GM11168 (cell line): Measurements from ENCODE around the gene ARSB.

Experiments
- in situ Hi-C: fragments of 300-500 bp; cut with MboI; formaldehyde crosslinking; loops from one replicate; pipeline ENCODE4 v1.12.0; 2022; ENCODE audit warnings: low sequenced_read_pairs; ENCODE audit not compliant: unreplicated experiment

ARSB gene

DNA sequence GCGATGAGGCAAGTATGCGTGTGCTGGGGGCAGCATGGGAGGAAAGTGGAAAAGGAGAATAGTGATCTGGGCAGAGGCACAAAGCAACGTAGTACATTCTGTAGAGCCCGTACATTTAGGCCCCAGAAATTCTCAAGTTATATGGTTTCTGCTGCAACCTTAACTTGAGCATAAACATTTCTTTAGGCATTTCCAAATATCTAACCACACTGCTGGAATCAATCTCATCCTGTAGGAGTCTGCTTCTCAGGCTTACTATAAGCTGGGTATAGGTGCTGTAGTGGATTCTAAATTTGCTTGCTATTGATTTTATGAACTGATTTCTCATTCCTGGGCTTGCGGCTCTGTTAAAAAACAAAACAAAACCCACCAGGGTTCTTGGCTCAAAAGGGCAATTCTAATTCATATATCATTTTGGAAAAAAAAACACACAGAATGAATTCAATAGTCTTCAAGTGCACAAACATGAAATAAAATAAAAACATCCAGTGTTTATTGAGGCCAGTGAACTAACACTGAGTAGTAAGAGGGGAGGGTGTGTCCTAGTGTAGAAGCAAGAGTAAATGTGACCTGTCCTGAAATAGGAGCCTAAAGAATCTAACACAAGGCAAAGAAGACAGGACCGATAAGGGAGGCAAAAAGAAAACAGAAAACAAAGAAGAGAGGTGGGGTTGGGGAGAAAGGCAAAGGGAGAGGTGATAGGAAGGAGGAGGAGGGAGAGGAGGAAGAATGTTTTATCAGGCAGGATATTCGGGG lies 191.0 kb downstream of the ARSB start:
- in situ Hi-C loops = no loop called here

DNA sequence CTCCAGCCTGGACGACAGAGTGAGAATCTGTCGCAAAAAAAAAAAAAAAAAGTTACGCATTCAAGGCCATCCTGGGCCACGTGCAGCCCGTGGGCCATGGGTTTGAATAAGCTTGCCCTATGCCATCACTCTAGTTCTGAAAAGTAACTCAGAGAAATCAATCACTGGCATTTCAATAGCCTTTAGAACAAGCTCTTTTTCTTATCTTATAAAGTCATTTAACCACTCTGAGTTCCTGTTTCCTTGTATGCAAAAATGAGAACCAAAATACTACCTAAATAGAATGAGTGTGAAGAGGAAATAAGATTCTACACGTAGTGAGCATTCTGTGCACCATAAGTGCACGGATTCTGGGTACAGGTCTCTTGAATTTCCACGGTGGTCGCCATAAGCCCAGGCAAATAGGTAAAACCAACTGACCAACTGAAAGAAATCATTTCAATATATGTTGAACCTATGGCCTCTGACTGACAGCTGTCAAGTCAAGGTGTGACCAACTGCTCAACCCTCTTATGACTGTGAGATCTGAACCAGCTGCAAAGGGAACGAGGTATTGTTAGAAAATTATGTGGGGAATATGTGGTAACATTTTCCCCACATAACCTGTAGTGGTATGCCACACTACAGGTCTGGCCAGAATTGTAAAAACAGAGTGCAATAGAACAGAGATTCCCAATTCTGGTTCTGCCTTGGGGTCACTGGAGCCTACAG lies 192.6 kb downstream of the ARSB start:
- in situ Hi-C loops = no loop called here

DNA sequence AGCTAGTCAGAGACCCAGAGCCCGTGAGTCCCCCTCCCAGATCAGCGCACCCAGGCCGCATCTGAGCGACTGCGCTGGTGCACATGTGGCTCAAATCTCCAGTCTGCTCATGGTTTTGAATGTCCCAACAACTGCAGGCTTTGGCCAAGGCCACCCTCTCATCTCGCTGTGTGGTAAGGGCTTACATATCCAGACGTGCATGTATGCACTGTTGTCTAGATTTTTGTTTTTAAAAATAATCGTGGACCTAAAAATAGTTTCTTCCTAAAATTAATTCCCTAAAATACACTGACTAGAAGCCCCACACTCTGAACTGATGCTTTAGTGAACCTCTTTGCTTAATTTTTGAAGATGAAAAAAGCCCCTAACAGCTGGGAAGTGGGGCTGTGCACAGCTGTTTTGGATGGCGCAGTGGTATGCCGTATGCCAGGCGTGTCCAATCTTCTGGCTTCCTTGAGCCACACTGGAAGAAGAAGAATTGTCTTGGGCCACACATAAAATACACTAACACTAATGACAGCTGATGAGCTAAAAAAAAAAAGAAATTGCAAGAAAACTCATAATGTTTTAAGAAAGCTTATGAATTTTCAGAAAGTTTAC lies 193.5 kb downstream of the ARSB start:
- in situ Hi-C loops = no loop called here

DNA sequence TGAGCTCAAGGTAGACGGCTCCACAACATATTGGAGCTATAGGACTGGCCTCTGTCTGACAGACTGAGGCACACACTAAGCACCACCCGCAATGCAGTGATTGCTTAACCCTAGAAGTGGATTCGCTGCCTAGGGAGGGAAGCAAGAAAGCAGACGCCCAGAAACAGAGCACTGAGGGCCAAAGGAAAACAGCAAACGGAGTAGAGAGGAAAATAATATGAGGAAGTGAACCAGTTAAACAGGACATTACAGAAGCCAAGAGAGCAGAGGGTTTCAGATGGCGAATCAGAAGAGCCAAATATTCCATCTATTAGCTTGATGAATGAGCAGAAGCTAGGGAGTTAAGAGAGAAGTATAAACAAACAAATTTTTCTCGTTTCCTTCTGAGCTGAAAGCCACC lies 197.3 kb downstream of the ARSB start:
- in situ Hi-C loops = no loop called here

DNA sequence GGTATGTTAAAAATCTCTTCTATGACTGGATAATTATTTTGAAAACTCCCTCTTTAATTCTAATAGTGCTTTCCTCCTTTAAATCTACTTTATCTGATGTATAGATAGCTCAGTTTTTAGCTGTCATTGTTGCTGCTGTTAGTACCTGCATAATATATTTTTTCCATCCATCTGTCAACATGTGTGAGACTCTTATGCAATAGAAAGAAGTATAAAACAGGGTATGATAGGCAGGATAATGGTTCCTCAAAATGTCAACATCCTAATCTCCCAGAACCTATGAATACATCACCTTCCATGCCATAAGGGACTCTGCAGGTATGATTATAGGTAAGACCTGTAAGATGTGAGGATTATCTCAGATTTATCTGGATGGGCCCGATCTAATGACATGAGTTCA lies 199.7 kb downstream of the ARSB start:
- in situ Hi-C loops = no loop called here

DNA sequence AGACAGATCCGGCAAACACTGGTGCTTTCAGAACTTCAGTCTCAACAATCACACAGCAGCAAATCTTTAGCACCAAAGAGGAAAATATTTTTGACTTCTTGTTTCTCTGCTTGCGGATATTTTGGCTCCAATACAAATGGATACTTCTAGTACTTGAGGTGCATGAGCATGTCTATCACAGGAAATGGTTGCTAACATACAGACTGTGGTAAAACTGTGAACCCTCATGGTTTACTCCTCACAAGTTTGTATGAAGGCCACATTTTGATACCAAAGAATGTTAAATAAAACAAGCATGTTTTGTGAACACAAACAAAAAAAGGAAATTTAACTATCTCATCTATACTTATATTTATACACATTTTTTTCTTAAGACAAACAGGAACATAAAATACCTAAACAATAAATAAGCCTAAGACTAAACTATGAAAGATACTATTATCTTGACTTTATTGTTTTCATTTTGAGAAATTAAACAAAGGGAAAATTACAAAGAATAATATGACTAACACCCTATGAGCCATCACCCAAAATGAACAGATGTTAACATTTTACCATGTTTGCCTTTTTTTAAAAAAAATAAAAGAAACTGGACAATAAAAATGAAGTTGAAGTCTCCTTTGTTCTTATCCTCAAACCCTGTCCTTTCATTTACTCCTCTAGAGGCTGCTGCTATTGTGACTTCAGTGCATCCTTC lies 201.5 kb downstream of the ARSB start:
- in situ Hi-C loops = no loop called here

DNA sequence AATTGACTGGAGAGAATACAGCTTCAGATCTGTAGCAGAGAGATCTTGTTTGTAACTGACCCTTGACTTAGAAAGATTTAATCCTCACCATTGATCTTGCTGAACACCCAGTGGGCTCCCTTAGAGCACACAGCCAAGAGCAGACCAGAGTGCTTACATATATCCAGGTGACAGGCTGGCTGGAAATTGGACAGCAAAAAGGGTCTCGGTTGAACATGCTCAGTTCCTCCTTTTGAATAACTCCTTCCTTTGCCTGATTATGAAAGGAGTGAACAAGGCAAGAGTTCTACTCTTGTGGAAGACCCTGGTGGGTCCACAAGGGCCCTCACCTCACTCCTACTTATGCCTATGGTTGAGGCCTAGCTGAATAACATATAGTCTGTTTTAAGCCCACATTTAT lies 202.4 kb downstream of the ARSB start:
- in situ Hi-C loops = no loop called here

DNA sequence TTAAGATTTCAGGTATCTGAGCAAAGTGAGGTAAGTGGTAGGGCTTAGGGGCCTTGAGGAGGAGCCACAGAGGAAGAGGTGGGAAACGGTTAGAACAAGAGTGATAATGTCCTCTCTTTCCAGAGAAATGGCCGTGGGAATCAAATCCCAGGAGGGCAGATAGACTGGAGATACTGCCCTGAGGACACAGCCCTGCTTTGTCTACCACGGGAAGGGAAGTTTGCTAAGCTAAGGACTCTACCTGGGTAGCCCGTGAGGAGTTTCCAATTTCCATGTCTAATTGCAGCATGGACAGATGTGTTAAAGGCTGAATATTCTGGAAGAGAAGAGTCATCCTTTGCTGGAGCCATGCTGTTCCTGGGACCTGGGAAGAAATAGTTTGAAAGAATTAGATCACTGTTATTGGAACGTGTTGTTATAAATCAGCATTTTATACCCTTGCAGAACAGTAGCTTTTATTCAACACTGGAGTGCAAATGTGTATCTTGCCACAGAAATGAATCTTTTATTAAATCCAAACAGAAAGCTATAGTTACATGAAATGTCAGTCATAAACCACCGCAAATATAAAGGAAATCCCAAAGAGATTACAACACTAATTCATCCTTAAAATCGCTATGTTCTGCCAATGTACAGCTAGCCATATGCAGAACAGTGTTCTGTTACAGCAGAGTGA lies 203.4 kb downstream of the ARSB start:
- in situ Hi-C loops = no loop called here

DNA sequence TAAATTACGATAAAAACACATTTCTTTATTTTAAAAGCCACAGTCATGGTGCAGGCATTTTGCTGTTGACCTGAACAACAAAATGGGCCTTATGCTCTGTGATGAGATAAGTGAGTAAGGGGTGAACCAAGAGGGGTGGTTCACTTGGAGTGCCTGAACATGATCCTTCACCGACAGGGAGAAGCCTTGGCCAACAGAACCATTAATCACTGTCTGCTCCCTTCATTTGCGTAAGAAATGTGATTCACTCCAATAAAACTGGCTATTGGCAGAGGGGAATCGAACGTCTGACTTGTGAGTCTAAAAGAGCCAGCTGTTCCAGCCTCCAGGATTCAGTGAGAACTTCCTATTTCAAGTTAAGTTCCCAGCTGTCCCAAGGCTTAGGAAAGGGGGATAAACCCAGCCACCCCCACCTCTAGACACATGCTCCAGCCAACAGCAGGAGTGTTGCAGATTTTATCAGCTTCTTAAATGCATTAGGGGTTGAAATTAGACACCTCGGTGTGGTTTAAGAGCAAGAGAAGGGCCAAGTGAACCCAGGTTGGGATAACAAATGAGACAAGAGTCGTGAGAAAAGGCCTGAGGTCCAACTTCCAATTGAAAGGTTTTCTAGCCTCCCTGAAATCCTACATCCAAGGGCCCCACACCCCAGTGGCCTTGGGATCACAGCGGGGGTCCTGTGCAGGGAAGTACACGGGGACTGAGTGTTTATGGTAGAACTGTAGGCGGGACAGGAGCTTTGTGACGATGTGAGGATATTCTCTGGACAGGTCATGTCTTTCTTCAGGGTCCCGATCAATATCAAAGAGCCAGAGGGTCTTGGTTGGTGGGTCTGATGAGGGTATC lies 205.1 kb downstream of the ARSB start:
- in situ Hi-C loops = no loop called here

DNA sequence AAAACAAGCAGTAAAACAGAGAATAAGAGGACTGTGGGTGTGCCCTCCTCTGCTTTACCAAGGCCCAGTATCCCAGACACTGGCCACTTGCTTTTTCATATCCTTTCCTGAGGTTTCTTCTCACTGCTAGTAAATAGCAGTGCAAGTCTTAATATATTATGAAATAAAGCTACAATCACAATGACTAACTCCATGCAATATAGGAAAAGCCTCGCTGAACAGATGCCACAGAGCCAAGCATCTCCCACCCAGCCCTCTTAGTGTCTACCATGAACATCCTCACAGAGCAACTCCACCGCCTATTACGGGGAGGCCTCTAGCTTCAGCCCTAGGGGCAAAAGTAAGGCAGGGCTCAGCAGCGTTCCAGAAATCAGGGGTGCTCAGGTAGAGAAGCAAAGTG lies 205.8 kb downstream of the ARSB start:
- in situ Hi-C loops = no loop called here

DNA sequence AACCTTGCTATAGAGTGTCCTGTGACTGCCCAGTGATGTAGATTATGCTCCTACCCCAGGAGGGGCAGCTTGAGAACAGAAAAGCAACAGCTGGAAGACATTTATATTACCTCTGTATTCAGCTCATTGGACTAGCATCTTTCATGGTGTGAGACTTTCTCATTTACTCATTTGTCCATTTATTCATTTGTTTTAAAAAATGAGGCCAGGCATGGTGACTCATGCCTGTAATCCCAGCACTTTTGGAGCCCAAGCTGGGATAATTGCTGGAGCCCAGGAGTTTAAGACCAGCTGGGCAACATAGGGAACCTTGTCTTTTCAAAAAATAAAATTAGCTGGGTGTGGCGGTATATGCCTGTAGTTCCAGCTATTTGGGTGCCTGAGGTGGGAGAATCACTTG lies 206.6 kb downstream of the ARSB start:
- in situ Hi-C loops = no loop called here

DNA sequence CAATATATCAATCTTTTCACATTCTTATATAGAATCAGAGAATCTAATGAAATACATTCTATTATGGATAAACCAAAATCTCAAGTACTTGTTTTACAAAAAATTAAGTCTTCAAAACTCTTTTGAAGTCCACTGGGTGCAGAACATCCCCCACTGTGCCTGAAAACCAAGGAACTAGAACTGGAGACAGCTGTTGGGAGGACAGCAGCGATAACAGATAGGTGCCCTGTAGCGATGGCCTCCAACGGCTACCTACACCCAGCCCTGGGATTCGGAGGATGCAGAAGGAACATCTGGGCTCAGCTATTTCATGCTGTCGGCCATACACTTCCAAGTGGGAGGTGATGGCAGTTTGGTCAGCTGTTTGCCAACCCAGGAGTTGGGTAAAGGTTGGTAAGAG lies 207.2 kb downstream of the ARSB start:
- in situ Hi-C loops = no loop called here

DNA sequence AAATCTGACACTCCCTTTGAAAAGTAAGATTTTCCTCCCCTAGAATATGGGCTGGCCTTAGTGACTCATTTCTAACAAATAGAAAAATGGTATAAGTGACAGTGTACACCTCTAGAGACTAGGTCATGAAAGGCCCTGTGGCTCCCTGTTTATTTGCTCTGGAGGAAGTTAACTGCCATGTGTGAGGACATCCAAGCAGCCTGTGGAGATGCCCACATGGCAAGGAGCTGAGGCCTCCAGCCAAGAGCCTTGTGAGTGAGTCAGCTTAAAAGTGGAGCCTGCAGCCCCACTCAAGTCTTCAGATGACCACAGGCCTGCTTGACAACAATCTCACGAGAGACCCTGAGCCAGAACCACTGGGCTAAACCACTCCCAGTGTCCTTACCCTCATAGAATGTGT lies 208.5 kb downstream of the ARSB start:
- in situ Hi-C loops = no loop called here

DNA sequence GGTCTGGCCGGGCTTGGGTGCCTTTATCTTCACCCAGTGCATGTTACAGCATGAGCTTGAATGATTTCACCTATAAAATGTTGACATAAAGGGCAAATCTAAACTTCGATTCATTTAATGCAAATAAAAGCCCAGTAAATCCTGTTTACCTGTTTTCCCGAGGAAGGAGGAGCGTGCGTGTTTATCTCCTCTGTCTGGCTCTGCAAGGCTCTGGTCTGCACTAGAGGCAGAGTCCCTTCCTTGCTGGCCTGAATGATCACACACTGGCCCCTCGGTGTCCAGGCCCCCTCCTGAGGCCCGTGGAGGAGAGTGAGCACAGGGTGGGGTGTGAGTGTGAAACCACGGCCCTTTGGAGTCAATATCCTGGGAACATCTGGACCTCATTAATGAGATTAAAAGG lies 211.5 kb downstream of the ARSB start:
- in situ Hi-C loops = no loop called here

DNA sequence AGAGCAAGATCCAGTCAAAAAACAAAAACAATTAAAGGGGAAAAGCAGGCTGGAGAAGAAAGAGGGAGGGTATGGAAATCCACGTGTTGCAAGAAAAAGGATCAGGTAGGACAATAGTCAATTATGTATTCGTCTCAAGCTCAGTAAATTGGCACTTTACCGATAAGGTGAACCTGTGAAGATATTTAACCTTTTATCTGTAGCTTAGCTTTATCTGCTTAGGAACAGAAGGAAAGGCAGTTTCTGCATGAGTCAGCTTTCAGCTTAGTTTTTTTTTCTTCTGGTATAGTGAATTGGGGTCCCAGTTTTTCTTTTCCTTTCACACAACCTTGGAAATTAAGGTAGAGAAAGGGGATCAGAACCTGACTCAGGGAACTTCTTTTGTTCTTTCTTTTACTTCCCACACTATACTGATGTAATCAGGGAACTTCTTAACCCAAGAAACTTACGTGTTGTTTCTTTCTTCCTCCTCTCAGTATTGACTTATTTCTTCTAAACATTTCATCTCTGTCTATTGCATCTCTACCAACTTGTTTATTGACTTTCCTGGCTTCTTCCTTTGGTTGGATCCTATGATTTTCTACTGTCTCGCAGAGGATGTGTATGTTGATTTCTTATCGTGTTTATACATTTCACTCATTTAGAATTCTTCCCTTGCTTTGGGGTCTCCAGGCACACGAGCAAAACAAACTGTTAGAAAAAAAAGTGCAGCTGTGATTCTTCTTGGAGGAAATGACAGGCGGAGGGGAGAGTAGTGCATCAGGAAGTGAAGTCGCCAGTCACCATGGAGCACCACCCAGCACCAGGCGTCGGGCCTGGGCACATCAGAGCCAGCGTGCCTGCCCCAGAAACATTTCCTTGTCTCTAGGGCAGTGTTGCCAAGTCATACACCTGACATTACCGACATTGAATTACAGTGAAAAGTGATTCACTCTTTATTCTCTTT lies 213.6 kb downstream of the ARSB start:
- in situ Hi-C loops = no loop called here

DNA sequence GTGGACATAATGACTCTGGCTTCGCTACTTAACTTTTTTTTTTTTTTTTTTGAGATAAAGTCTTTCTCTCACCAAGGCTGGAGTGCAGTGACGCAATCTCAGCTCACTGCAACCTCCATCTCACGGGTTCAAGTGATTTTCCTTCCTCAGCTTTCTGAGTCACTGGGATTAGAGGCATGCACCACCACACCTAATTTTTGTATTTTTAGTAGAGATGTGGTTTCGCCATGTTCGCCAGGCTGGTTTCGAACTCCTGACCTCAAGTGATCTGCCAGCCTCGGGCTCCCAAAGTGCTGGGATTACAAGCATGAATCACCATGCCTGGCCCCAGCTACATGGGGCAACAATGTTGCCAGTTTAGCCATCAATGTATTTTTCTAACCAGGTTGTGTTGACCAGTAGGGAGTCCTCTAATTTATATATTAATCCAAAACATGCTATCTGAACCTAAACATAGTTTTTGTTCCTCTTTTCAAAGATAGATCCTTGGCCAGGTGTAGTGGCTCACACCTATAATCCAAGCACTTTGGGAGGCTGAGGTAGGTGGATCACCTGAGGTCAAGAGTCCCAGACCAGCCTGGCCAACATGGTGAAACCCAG lies 216.2 kb downstream of the ARSB start:
- in situ Hi-C loops = loop anchor here (10.0 kb wide), 1 partner anchor 196 kb away; no protein-coding TSS in a partner anchor

DNA sequence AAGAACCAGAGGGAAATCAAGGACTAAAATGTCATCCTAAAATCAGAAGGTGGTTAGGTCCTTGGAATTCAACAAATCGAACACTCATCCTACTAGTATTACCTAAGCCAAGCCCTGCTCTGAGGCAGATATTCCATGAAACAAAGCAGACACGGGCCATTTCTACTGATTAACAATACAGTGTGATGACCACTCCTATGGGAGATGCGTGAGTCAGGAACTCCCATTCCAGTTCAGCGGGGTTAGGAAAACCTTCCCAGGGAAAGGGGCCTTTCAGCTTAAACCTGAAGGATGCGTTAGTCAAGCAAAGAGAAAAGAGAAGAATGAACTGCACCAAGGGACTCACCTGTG lies 218.7 kb downstream of the ARSB start:
- in situ Hi-C loops = loop anchor here (10.0 kb wide), 1 partner anchor 198 kb away; no protein-coding TSS in a partner anchor
